ENCODE data around the gene NNAT. TPM values are rescaled to one million over a fixed set of nuclear protein-coding genes. Genes with fewer than 3 reads are reported as not detected.

NNAT gene
- total RNA-seq, 1 donor = not detected

- no peaks in the 10 kb centered on the region for H3K9me3 ChIP-seq (ENCODE audit: low read depth, low read length)
- H3K4me3 ChIP-seq (ENCODE audit: insufficient read depth, low read length) = no peak overlapping the region
- H3K4me2 ChIP-seq (ENCODE audit: insufficient read depth, low read length) = no peak overlapping the region
- TF ChIP-seq CTCF (IDR thresholded peaks at IDR 0.05; ENCODE audit: extremely low read depth, low read depth, low read length) = no peak
- no peaks in the 10 kb centered on the region for H3K27me3 ChIP-seq (ENCODE audit: insufficient read depth, low read length)
- no peak overlapping the region for H3K27ac ChIP-seq (ENCODE audit: low read depth, low read length)
- H3K79me2 ChIP-seq (ENCODE audit: insufficient read depth, low read length) = no peaks in the 10 kb centered on the region
- peaks cover 3% of the 10 kb centered on the region for H3K36me3 ChIP-seq (ENCODE audit: insufficient read depth, low read length)
- peaks cover 3% of the 10 kb centered on the region for H3K4me1 ChIP-seq (ENCODE audit: insufficient read depth, low read length)
- peaks cover 13% of the 10 kb centered on the region for H4K20me1 ChIP-seq (ENCODE audit: insufficient read depth, low read length)
- DNase-seq (ENCODE audit: insufficient read length, low spot score, missing footprints) = no peak
- no peak overlapping the region for H2AFZ ChIP-seq (ENCODE audit: low read length)
Measured at GRCh38 chr20:37502654-37503053, 18.4 kb upstream of the NNAT start.

GRCh38 chr20:37503256-37503927, 17.7 kb upstream of the NNAT start:
- no peak for TF ChIP-seq CTCF (IDR thresholded peaks at IDR 0.05; ENCODE audit: extremely low read depth, low read depth, low read length)
- Histone ChIP-seq H3K27me3 (ENCODE audit: insufficient read depth, low read length) (no peaks in the 10 kb centered on the region), H4K20me1 (ENCODE audit: insufficient read depth, low read length) (peaks cover 13% of the 10 kb centered on the region), H3K4me1 (ENCODE audit: insufficient read depth, low read length) (peaks cover 3% of the 10 kb centered on the region), H3K4me3 (ENCODE audit: insufficient read depth, low read length) (no peak overlapping the region), H3K9me3 (ENCODE audit: low read depth, low read length) (no peaks in the 10 kb centered on the region), H3K4me2 (ENCODE audit: insufficient read depth, low read length) (no peak overlapping the region), H3K79me2 (ENCODE audit: insufficient read depth, low read length) (no peaks in the 10 kb centered on the region), H3K36me3 (ENCODE audit: insufficient read depth, low read length) (peaks cover 9% of the 10 kb centered on the region), H3K27ac (ENCODE audit: low read depth, low read length) (no peak overlapping the region), H2AFZ (ENCODE audit: low read length) (no peak overlapping the region)
- DNase-seq (ENCODE audit: insufficient read length, low spot score, missing footprints) = no peak

GRCh38 chr20:37504404-37505096, 16.5 kb upstream of the NNAT start:
- Histone ChIP-seq H3K27me3 (ENCODE audit: insufficient read depth, low read length) (no peaks in the 10 kb centered on the region), H3K9me3 (ENCODE audit: low read depth, low read length) (no peaks in the 10 kb centered on the region), H4K20me1 (ENCODE audit: insufficient read depth, low read length) (peaks cover 21% of the 10 kb centered on the region), H2AFZ (ENCODE audit: low read length) (no peak overlapping the region), H3K36me3 (ENCODE audit: insufficient read depth, low read length) (peaks cover 19% of the 10 kb centered on the region), H3K4me2 (ENCODE audit: insufficient read depth, low read length) (no peak overlapping the region), H3K4me1 (ENCODE audit: insufficient read depth, low read length) (no peaks in the 10 kb centered on the region), H3K4me3 (ENCODE audit: insufficient read depth, low read length) (no peak overlapping the region), H3K79me2 (ENCODE audit: insufficient read depth, low read length) (peaks cover 2% of the 10 kb centered on the region), H3K27ac (ENCODE audit: low read depth, low read length) (no peak overlapping the region)
- DNase-seq (ENCODE audit: insufficient read length, low spot score, missing footprints) = no peak
- TF ChIP-seq CTCF (IDR thresholded peaks at IDR 0.05; ENCODE audit: extremely low read depth, low read depth, low read length) = no peak

Measured in osteoblast (primary cell).